Endothelial cell of umbilical vein (primary cell): ENCODE data around the gene VPS41. TPM values are rescaled to one million over a fixed set of nuclear protein-coding genes. Genes with fewer than 3 reads are reported as not detected.

ENCODE experiments used
- BruUV-seq: library from RNA; stranded (reverse); fragments of 400-500 nt; replicated peaks from 2 replicates; lab custom pipeline; 2021; lab: Mats Ljungman, UMichigan
- CTCF ChIA-PET: fragments of 300-600, 350-600 bp; sonication (Branson Sonifier 250); formaldehyde crosslinking; loops from one replicate; lab custom pipeline; 2021; ENCODE audit warnings: antibody characterized with exemption, inconsistent platforms; lab: Charles Lee
- POLR2A ChIA-PET: fragments of 300-600, 350-600 bp; sonication (Branson Sonifier 250); formaldehyde crosslinking; loops from one replicate; lab custom pipeline; 2021; ENCODE audit warnings: antibody characterized with exemption, inconsistent platforms; lab: Charles Lee
- DNase-seq: peaks from one replicate; pipeline ENCODE4 v3.0.0-alpha.2; 2011; ENCODE audit warnings: low read depth, low spot score
- FAIRE-seq: peaks from 2 replicates; lab custom pipeline; 2011; peaks lifted over from hg19 to GRCh38; lab: Jason Lieb, UNC
- H2AFZ ChIP-seq: 2 replicates; pipeline ENCODE4 v1.6.0; 2012; ENCODE audit warnings: low read depth, low read length, control low read depth, inconsistent platforms
- H3K27ac ChIP-seq: 2 replicates; pipeline ENCODE4 v1.5.1; 2011; ENCODE audit warnings: low read depth, mild to moderate bottlenecking, control low read depth, low read length, moderate library complexity; ENCODE audit not compliant: insufficient read depth
- H3K27me3 ChIP-seq, 2 experiments: 2 replicates each; pipeline versions ENCODE4 v1.6.0 to v1.6.1; 2011; ENCODE audit warnings: low read length in 2 of 2, mixed read lengths in 1 of 2; ENCODE audit not compliant: control insufficient read depth in 2 of 2, insufficient read depth in 2 of 2
- H3K36me3 ChIP-seq, 2 experiments: 2 replicates in 1 of 2; 3 replicates in 1 of 2; pipeline ENCODE4 v1.5.1; 2011; ENCODE audit warnings: low read length in 2 of 2, mild to moderate bottlenecking in 1 of 2, moderate library complexity in 1 of 2; ENCODE audit not compliant: control insufficient read depth in 2 of 2, insufficient read depth in 2 of 2; ENCODE audit errors: extremely low read depth in 1 of 2
- H3K4me1 ChIP-seq: 3 replicates; pipeline ENCODE4 v1.5.1; 2011; ENCODE audit warnings: mild to moderate bottlenecking, low read length; ENCODE audit not compliant: control insufficient read depth, insufficient read depth; ENCODE audit errors: extremely low read depth
- H3K4me2 ChIP-seq: 2 replicates; pipeline ENCODE4 v1.6.1; 2011; ENCODE audit warnings: low read length, control low read depth, mixed read lengths; ENCODE audit not compliant: insufficient read depth
- H3K4me3 ChIP-seq, 3 experiments: fragments of 200-600 bp in 1 of 3; sonication (generic), shearing (Covaris generic) in 1 of 3; replicated peaks in 1 of 3; 2 replicates each; pipeline ENCODE4 v1.5.1; 2011 to 2016; ENCODE audit warnings: control low read depth in 3 of 3, low read length in 3 of 3, mild to moderate bottlenecking in 2 of 3, inconsistent platforms in 1 of 3, low read depth in 1 of 3, moderate library complexity in 1 of 3; ENCODE audit not compliant: insufficient read depth in 1 of 3
- H3K79me2 ChIP-seq: 2 replicates; pipeline ENCODE4 v1.6.0; 2012; ENCODE audit warnings: low read length, inconsistent platforms; ENCODE audit not compliant: control insufficient read depth, insufficient read depth
- H3K9ac ChIP-seq: replicated peaks from 2 replicates; pipeline ENCODE3; 2011; ENCODE audit warnings: low read length, control low read depth; ENCODE audit not compliant: insufficient read depth; ENCODE audit errors: extremely low read depth
- H3K9me1 ChIP-seq: replicated peaks from 3 replicates; pipeline ENCODE4 v1.6.0; 2011; ENCODE audit warnings: mild to moderate bottlenecking, low read length; ENCODE audit not compliant: control insufficient read depth, insufficient read depth; ENCODE audit errors: extremely low read depth
- H3K9me3 ChIP-seq: replicated peaks from 2 replicates; pipeline ENCODE4 v1.5.1; 2012; ENCODE audit warnings: low read length, inconsistent platforms; ENCODE audit not compliant: control insufficient read depth, insufficient read depth
- H4K20me1 ChIP-seq: replicated peaks from 2 replicates; pipeline ENCODE3; 2011; ENCODE audit warnings: mild to moderate bottlenecking, low read length; ENCODE audit not compliant: control insufficient read depth, insufficient read depth; ENCODE audit errors: extremely low read depth
- EZH2 ChIP-seq: IDR thresholded peaks from 2 replicates; pipeline ENCODE4 v1.6.1; 2012; ENCODE audit warnings: borderline replicate concordance, low read depth, mild to moderate bottlenecking, moderate library complexity, low read length, inconsistent platforms; ENCODE audit not compliant: severe bottlenecking
- FOS ChIP-seq: IDR thresholded peaks from 2 replicates; pipeline ENCODE4 v1.6.1; 2011; ENCODE audit warnings: mild to moderate bottlenecking, low read length, moderate library complexity, borderline replicate concordance; ENCODE audit not compliant: insufficient read depth
- GATA2 ChIP-seq: IDR thresholded peaks from 2 replicates; pipeline ENCODE4 v1.7.0; 2011; ENCODE audit warnings: low read depth, mild to moderate bottlenecking, moderate library complexity, mixed read lengths, low read length; ENCODE audit not compliant: insufficient read length, insufficient read depth
- JUN ChIP-seq: IDR thresholded peaks from 2 replicates; pipeline ENCODE4 v1.6.1; 2011; ENCODE audit warnings: borderline replicate concordance, low read depth; ENCODE audit not compliant: insufficient read length, insufficient read depth
- MAX ChIP-seq: IDR thresholded peaks from 2 replicates; pipeline ENCODE4 v1.6.1; 2011; ENCODE audit not compliant: insufficient read depth, insufficient read length
- MYC ChIP-seq: IDR thresholded peaks from one replicate; pipeline ENCODE4 v1.6.1; 2011; ENCODE audit warnings: mild to moderate bottlenecking, low read depth, low read length
- POLR2A ChIP-seq: IDR thresholded peaks from 2 replicates; pipeline ENCODE4 v1.6.1; 2012; ENCODE audit warnings: low read depth, mild to moderate bottlenecking, control low read depth, low read length
- POLR2AphosphoS5 ChIP-seq: IDR thresholded peaks from 2 replicates; pipeline ENCODE4 v1.6.1; 2012; ENCODE audit warnings: low read depth, mild to moderate bottlenecking, control low read depth, low read length, moderate library complexity; ENCODE audit not compliant: insufficient read depth
- dilution Hi-C: fragments of 300-500 bp; cut with MboI; formaldehyde crosslinking; loops from one replicate; pipeline ENCODE4 v1.15.0; 2019; ENCODE audit warnings: low sequenced_read_pairs; ENCODE audit not compliant: extremely low pct_ligation_motif_present
- intact Hi-C: fragments of 100-400 bp; cut with micrococcal nuclease; formaldehyde crosslinking; loops from one replicate; pipeline ENCODE4 v1.10.0; 2022
- polyA plus RNA-seq, 4 experiments: library from polyadenylated mRNA; depleted of rRNA in 3 of 4; stranded (reverse) in 3 of 4; unstranded in 1 of 4; fragments of >200 nt; gene quantifications; 2 replicates each; pipeline versions ENCODE4 v1.2.1 to v1.2.3, GENCODE V29; 2011 to 2012; ENCODE audit warnings: missing spikeins in 1 of 4
- total RNA-seq: library from RNA; stranded (reverse); gene quantifications from 2 replicates; pipeline ENCODE4 v1.2.3, GENCODE V29; 2021
- TF ChIP-seq, protein P1 (sequence below), 2 donors: IDR thresholded peaks; 1 replicate in 1 of 2; 2 replicates in 1 of 2; pipeline ENCODE4 v1.5.1; 2011; ENCODE audit warnings: low read length in 2 of 2, mild to moderate bottlenecking in 2 of 2, moderate library complexity in 2 of 2, control low read depth in 1 of 2, inconsistent platforms in 1 of 2, low read depth in 1 of 2; ENCODE audit not compliant: insufficient read depth in 1 of 2; ENCODE audit errors: extremely low read depth in 1 of 2

VPS41 gene
- total and polyA plus RNA-seq, 2 donors (not counting 3 experiments of a cell fraction or from before 2014, with no cell fraction given), result 14.3 to 79.8 TPM

DNA sequence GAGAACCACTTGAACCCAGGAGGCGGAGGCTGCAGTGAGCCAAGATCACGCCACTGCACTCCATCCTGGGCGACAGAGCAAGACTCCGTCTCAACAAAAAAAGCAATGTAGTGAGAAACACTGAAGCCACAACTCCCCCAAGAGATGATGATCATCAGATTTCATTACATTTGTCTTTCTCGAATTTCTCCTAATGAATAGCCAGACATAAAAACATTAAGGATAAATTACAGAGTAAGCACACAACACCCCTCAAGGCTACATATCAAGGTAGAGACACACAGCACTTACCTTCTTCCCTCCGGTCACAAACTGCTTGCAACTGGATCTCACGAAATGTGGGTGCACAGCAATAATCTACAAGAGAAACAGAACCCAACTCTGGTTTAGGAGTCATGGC, 91.5 kb downstream of the VPS41 start:
- no peak overlapping the region for H2AFZ ChIP-seq
- peaks cover 0 to 2% of the 10 kb centered on the region in 2 experiments for H3K36me3 ChIP-seq
- no peaks in the 10 kb centered on the region for H3K9me1 ChIP-seq
- intact Hi-C loops (no loop called here), dilution Hi-C loops (no loop called here)
- H3K9me3 ChIP-seq, result no peaks in the 10 kb centered on the region
- H3K4me1 ChIP-seq, result no peaks in the 10 kb centered on the region
- no peaks in the 10 kb centered on the region for H3K79me2 ChIP-seq
- H3K4me3 ChIP-seq, result no peak overlapping the region
- no peak for FAIRE-seq
- no peak overlapping the region for H3K4me2 ChIP-seq
- no TSS peak for BruUV-seq
- ChIA-PET POLR2A (no interaction called here), CTCF (interaction anchor here (1.9 kb wide), 1 partner anchor 9 kb away, joined by 4 read pairs; no protein-coding TSS in a partner anchor)
- no peaks in the 10 kb centered on the region for H3K27me3 ChIP-seq
- H3K9ac ChIP-seq, result no peak overlapping the region
- TF ChIP-seq MAX (no peak), JUN (no peak), GATA2 (no peak), EZH2 (no peak), POLR2A (no peak), FOS (no peak), MYC (no peak), POLR2AphosphoS5 (no peak)
- TF ChIP-seq, protein P1, sequence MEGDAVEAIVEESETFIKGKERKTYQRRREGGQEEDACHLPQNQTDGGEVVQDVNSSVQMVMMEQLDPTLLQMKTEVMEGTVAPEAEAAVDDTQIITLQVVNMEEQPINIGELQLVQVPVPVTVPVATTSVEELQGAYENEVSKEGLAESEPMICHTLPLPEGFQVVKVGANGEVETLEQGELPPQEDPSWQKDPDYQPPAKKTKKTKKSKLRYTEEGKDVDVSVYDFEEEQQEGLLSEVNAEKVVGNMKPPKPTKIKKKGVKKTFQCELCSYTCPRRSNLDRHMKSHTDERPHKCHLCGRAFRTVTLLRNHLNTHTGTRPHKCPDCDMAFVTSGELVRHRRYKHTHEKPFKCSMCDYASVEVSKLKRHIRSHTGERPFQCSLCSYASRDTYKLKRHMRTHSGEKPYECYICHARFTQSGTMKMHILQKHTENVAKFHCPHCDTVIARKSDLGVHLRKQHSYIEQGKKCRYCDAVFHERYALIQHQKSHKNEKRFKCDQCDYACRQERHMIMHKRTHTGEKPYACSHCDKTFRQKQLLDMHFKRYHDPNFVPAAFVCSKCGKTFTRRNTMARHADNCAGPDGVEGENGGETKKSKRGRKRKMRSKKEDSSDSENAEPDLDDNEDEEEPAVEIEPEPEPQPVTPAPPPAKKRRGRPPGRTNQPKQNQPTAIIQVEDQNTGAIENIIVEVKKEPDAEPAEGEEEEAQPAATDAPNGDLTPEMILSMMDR (IDR thresholded peaks at IDR 0.05; ENCODE audit: extremely low read depth in 1 of 2, insufficient read depth in 1 of 2, low read depth in 1 of 2, low read length in 2 of 2), result no peak
- no peaks in the 10 kb centered on the region for H4K20me1 ChIP-seq
- no peak for DNase-seq
- no peak overlapping the region for H3K27ac ChIP-seq
